Spleen (tissue), 7 donors: Measurements from ENCODE around the gene SMG7.

Experiments
- POLR2AphosphoS5 ChIP-seq, 3 donors: sonication (generic); formaldehyde crosslinking; IDR thresholded peaks; one replicate each; pipeline ENCODE4 v1.5.1; 2017; ENCODE audit warnings: antibody characterized with exemption in 3 of 3
- TF ChIP-seq, protein P1 (sequence below), 11 experiments: fragments of 200-600 bp in 7 of 11; fragments of 450-650 bp in 4 of 11; sonication (generic) in 4 of 11; IDR thresholded peaks in 8 of 11; conservative IDR thresholded peaks in 3 of 11; 1 replicate in 7 of 11; 2 replicates in 4 of 11; pipeline versions ENCODE4 v1.4.0 to v1.8.0; 2016 to 2021; ENCODE audit warnings: antibody characterized with exemption in 11 of 11, inconsistent platforms in 4 of 11, mild to moderate bottlenecking in 1 of 11
- donor health status: DM: no; HTN: no; CAD: no; lungs with moderate emphysema.
- donor health status: DM: no; HTN: no; CAD: no.
- donor health status: DM: no; HTN: no; CAD: no.

DNA sequence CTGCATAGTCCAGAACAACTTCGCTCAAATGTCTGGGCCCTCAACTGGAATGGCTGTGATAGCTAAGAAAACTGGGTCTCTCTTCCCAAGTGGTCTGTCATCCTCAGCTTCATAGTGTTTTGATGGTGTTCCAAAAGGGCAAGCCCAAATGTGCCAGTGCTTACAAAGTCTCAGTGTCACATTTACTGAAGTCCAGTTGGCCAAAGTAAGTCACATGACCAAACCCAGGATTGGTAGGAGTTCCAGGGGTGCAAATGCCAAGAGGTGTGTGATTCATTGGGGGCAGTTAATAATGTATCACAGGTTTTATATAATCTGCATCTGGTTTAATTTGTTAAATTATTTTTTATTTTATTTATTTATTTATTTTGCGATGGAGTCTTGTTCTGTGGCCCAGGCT is 24.9 kb downstream of the SMG7 start:
- TF ChIP-seq, protein P1, sequence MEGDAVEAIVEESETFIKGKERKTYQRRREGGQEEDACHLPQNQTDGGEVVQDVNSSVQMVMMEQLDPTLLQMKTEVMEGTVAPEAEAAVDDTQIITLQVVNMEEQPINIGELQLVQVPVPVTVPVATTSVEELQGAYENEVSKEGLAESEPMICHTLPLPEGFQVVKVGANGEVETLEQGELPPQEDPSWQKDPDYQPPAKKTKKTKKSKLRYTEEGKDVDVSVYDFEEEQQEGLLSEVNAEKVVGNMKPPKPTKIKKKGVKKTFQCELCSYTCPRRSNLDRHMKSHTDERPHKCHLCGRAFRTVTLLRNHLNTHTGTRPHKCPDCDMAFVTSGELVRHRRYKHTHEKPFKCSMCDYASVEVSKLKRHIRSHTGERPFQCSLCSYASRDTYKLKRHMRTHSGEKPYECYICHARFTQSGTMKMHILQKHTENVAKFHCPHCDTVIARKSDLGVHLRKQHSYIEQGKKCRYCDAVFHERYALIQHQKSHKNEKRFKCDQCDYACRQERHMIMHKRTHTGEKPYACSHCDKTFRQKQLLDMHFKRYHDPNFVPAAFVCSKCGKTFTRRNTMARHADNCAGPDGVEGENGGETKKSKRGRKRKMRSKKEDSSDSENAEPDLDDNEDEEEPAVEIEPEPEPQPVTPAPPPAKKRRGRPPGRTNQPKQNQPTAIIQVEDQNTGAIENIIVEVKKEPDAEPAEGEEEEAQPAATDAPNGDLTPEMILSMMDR (IDR thresholded peaks at IDR 0.05 in 8 of 11, conservative IDR thresholded peaks at IDR 0.05 in 3 of 11), result no peak
- no peak for TF ChIP-seq POLR2AphosphoS5 (IDR thresholded peaks at IDR 0.05)
